ENCODE measurements around the gene PCDH17.

GRCh38 chr13:57633950-57634838 lies 2.6 kb downstream of the PCDH17 start:
- TF ChIP-seq CTCF (tag by site-specific recombination; IDR thresholded peaks at IDR 0.05) = no peak
- TF ChIP-seq PRDM2 (tag by site-specific recombination; IDR thresholded peaks at IDR 0.05; ENCODE audit: borderline replicate concordance) = no peak
- no peak for TF ChIP-seq ZNF513 (tag by site-specific recombination; IDR thresholded peaks at IDR 0.05)
- TF ChIP-seq ZNF362 (tag by site-specific recombination; IDR thresholded peaks at IDR 0.05) = no peak
- no peak for TF ChIP-seq ZNF654 (tag by site-specific recombination; IDR thresholded peaks at IDR 0.05; ENCODE audit: low read depth)
- no peak for TF ChIP-seq ZNF311 (tag by site-specific recombination; IDR thresholded peaks at IDR 0.05; ENCODE audit: borderline replicate concordance)
- TF ChIP-seq ZNF24 (tag by site-specific recombination; IDR thresholded peaks at IDR 0.05) = no peak
- no peak for TF ChIP-seq MYNN (tag by site-specific recombination; IDR thresholded peaks at IDR 0.05; ENCODE audit: borderline replicate concordance)
- TF ChIP-seq ZNF112 (tag by site-specific recombination; IDR thresholded peaks at IDR 0.05) = no peak
- no peak for TF ChIP-seq ZBTB21 (tag by site-specific recombination; IDR thresholded peaks at IDR 0.05)
- TF ChIP-seq ZNF10 (tag by site-specific recombination; IDR thresholded peaks at IDR 0.05) = no peak
- TF ChIP-seq ATF2 (tag by site-specific recombination; IDR thresholded peaks at IDR 0.05; ENCODE audit: low read depth) = no peak

All from HEK293 (cell line).